ENCODE measurements around the gene UBE2B.

DNA sequence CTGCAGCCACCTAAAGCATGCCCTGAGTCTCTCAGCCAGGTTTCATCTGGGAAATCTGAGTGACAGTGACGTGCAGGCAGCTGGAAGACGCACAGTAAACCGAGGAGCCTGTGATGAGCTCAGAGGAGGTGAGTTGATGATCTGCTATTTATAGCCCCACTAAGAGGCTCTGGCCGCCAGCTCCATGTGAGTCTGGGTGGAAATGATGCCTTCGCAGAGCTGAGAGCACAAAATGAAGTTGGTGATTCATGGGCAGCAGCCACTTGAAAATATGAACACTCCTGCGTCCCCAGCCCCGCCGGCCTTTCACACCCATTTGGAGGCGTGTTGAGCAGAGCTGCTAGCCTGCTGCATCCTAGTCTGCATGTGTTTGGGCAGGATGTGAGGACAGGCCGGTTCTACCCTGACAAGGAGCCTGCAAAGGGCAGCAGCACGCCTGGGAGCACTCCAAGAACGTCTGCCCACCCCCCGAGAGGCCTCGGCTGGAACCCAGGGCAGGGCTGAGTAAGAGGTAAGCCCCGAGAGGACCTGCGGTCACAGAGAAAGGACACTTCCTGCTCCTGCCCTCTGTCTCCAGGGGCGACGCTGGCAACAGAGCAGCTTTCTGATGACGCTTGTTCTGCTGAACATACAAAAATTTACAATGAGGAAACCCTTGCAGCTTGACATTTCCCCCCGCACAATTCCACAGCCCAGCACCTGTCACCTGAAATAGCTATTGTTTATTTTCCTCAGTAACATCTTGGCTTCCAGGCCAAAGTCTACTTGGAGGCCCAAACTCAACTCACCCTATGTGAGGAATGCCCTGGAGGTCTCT is 65.4 kb downstream of the UBE2B start:
- TF ChIP-seq, protein P1, sequence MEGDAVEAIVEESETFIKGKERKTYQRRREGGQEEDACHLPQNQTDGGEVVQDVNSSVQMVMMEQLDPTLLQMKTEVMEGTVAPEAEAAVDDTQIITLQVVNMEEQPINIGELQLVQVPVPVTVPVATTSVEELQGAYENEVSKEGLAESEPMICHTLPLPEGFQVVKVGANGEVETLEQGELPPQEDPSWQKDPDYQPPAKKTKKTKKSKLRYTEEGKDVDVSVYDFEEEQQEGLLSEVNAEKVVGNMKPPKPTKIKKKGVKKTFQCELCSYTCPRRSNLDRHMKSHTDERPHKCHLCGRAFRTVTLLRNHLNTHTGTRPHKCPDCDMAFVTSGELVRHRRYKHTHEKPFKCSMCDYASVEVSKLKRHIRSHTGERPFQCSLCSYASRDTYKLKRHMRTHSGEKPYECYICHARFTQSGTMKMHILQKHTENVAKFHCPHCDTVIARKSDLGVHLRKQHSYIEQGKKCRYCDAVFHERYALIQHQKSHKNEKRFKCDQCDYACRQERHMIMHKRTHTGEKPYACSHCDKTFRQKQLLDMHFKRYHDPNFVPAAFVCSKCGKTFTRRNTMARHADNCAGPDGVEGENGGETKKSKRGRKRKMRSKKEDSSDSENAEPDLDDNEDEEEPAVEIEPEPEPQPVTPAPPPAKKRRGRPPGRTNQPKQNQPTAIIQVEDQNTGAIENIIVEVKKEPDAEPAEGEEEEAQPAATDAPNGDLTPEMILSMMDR (IDR thresholded peaks at IDR 0.05; ENCODE audit: insufficient read depth, low read length, poor library complexity, severe bottlenecking), result no peak
- no peak for TF ChIP-seq EZH2phosphoT487 (conservative IDR thresholded peaks at IDR 0.05; ENCODE audit: low read length)
